Retina (tissue), 1 donor: ENCODE measurements around the gene GLOD5.
A peak's percentile ranks its signal among the peaks of the same experiment; 100 is the strongest.

Experiments used
- DNase-seq: peaks from one replicate; pipeline ENCODE4 v3.0.0-alpha.2; 2016

The GLOD5 gene

DNA sequence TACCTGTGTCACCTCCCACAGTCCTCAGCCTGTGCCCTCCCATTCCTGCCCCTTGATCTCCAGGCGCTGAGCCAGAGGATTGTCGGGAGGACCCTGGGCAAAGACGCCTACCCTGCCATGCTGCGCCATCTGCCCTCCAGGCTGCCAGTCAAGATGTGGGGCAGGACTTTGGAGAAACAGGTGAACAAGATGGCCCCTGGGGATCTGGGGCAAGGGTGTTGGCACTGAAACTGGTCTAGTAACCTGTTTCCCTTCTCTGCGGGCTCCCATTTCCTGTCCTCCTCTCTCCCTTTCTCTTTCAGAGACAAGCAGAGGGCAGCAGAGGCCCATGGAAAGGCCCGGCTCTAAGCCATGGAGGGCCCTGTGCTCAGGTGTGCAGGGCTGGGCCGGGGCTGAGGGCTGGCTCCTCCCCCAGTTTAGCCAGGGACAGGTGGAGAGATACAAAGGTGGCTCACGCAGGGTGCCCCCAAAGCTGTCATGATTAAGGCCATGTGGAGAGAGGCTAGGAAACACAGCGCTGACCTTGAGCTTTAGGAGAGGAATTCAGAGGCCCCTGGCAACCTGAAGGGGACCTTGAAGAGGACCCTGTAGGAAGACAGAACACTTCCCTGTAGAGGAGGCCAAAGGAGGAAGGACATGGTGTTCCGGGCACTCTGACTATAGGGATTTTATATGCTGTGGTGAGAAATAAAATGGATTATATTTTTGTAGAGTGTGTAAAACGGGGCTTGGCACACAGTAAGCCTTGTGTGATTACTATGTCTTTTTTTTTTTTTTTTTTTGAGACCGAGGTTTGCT lies at the start of gene GLOD5:
Gene GLOD5 (plus strand): TSS at position 74 of the 798 bp plus-strand sequence. CDS start 44 bp downstream, at position 118.
- DNase-seq, result peak; percentile 6

- no peak for DNase-seq
Measured at GRCh38 chrX:48711929-48712505, 49.5 kb upstream of the GLOD5 start.

DNA sequence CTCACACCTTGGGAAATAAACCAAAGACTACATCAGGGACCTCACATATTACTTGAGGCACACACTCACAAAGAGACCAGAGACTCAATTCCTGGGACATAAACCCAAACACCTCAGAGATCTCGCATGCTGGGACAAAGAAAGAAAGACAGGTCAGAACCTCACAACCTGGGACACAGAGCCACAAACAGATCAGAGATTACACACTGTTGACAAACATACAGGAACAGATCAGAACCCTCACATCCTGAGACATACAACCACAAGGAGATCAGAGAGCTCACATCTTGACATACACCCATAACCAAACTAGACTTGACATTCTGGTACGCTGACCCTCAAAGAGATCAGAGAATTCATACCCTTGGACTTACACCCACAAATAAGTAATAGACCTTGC lies 47.7 kb upstream of the GLOD5 start:
- no peak for DNase-seq

DNA sequence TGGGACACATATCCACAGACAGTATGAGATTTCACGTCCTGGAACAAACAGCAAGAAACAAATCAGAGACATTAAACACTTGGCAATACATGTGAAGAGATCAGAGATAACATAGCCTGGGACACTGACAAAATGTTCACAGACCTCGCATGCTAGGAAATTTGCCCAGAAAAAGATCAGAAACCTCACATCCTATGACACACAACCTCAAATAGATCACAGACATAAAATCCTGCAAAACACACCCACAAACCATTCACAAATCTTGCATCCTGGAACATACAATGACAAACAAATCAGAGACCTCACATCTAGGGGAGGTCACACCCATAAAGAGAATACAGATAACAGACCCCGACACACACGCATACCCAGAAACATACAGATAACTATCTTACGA lies 47.0 kb upstream of the GLOD5 start:
- DNase-seq, result no peak

GRCh38 chrX:48715072-48715471 lies 46.5 kb upstream of the GLOD5 start:
- no peak for DNase-seq

DNA sequence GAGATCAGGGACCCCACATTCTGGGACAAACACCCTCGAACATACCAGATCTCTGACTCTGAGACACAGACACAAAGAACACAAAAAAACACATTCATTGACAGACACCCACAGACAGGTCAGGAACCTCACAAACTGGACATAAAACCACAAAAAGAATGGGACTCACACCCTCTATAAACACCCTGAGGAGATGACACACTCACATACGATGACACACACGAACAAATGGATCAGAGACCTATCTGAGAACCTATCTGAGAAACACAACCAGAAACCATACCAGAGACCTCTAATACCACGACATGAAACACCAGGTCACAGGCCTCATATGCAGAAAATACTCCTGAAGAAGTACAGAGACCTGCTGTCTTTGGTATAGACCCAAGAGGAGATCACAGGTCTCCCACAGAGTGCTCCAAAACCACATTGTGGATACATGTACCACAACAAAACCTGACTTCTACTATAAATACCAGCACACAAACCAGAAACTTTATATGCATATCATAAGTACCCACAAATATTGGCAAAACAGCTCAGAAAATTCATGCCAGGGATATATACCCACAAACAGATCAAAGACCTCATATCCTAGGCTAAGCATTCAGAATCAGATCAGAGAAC lies 45.6 kb upstream of the GLOD5 start:
- DNase-seq, result no peak

DNA sequence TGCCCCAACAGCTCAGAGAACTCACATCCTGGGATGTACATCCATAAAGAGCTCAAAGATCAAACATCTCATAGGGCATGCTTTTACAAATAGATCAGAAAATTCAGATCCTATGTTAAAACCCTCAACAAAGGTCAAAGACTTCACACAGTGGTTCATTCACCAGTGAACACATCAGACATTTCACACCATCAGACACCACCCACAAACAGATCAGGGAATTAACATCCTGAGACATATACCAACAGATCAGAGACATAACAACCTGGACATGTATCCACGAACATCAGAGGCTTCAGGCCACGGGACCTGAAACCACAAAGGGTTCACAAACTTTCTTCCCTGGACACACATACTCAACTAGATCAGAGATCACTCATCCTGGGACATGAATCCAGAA lies 41.6 kb upstream of the GLOD5 start:
- no peak for DNase-seq

- DNase-seq, result no peak
Measured at GRCh38 chrX:48720577-48721250, 40.8 kb upstream of the GLOD5 start.

- DNase-seq, result no peak
Measured at GRCh38 chrX:48721916-48722315, 39.6 kb upstream of the GLOD5 start.

DNA sequence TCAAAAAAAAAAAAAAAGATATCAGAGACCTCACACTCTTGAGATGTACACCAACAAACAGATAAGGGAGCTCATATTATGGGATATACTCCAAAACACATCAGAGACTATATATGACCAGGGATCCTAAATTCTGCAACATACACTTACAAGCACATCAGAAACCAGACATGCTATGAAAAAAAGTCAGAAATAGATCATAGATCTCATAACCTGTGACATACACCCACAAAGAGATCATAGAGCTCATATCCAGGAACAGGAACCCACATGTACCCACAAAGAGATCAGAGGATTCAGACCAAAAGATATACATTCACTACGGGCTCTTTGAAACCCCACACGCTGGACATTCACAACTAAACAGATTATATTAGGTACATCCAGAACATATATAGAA lies 35.0 kb upstream of the GLOD5 start:
- no peak for DNase-seq

DNA sequence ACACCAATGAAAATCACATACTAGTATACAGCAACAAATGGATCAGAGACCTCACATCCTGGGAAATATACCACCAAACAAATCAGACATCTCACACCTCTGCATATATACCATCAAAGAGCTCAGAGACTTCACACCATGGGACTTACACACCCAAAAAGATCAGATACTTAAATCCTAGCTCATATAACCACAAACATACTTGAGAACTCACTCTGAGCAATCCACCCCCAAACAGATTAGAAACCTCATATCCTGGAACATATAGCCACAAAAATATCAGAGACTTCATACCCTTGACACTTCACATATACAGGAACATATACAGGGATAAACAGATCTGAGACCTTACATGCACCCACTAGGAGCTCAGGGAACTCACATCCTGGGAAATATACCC lies 32.9 kb upstream of the GLOD5 start:
- no peak for DNase-seq

DNA sequence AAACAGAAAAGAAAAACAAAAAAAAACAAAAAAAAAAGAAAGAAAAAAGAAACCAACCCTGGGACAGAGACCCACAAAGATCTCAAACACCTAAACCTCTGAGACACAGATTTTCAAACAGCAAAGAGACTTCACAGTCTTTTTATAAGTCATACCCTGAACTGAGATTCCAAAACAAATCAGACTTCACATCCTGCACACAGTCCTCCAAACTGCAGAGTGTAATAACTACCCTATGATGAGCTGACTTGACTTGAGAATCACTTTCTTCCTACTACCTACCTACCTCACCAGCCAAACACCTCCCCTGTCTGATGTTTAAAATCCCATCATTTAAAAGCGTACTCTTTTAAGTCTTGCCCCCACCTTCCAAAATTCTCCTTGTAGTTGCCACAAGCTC lies 25.2 kb upstream of the GLOD5 start:
- DNase-seq, result no peak

DNA sequence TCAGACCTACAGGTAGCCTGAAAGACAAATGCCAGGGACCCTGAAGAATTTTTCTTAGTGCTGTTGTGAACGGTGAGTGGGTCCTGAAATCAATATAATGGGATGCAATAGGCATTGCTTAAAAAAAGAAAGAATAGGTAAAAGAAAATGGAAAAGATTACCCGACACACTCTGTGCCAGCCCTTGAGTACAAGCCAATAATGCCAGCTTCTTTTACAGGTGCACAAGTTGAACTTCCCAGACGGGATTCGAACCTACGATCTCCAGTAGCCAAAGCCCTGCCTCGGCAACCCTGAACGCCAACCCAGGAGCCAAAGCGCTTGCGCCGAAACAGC lies 24.7 kb upstream of the GLOD5 start:
- DNase-seq, result no peak

GRCh38 chrX:48737213-48737938 lies 24.2 kb upstream of the GLOD5 start:
- peak; percentile 96 for DNase-seq

DNA sequence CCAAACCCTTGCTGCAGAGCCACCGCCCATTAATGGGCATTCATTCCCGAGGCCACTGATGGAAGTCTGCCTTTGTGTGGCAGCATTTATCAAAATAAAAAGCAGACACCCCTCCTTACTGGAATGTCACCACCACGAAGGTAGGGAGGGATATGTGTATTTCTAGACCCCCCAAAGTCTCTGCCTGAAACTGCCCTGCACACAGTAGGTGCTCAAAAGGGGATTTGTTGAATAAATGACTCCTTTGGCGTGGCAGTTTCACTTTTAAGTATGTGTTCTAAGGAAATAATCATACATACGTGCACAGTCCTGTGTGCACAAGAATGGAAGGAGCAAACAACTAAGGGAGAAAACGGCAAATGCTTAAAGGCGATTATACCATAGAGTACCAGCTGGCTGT lies 23.6 kb upstream of the GLOD5 start:
- no peak for DNase-seq

DNA sequence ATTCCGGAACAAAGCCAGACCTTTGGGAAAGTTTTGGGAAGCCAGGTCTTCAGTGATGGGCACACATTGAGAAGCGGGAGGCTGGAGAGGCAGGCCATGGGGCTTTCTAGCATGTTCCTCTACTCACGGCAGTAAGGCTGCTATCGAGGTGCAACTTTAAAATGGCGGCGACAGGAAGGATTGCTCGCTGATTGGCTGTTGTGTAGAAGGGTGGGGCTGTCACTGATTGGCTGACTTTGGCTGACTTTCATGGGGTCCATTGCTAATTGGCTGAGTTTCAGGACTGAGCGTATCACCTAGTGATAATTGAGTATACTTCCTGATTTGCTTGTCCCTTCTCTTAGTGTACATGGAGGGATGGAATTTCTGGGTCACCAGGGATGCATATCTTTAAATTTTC lies 19.7 kb upstream of the GLOD5 start:
- DNase-seq, result no peak

GRCh38 chrX:48745222-48745621 lies 16.3 kb upstream of the GLOD5 start:
- DNase-seq, result no peak

- DNase-seq, result no peak
Measured at GRCh38 chrX:48747415-48748016, 14.0 kb upstream of the GLOD5 start.

DNA sequence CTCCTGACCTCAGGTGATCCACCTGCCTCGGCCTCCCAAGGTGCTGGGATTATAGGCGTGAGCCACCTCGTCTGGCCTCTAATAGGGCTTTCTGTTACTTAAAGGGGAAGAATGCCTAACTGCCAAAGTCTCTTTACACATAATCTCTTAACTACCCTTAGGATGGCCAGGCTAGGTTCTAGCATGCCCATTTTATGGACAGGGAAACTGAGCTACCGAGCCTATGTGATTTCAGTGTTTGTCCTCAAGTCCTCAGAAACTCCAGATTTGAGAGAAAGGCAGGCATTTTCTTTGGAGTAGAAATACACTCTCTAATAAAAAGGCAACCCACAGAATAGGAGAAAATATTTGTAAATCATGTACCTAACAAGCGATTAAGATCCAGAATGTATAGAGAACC lies 12.4 kb upstream of the GLOD5 start:
- no peak for DNase-seq

- DNase-seq, result no peak
Measured at GRCh38 chrX:48751343-48751742, 10.2 kb upstream of the GLOD5 start.

DNA sequence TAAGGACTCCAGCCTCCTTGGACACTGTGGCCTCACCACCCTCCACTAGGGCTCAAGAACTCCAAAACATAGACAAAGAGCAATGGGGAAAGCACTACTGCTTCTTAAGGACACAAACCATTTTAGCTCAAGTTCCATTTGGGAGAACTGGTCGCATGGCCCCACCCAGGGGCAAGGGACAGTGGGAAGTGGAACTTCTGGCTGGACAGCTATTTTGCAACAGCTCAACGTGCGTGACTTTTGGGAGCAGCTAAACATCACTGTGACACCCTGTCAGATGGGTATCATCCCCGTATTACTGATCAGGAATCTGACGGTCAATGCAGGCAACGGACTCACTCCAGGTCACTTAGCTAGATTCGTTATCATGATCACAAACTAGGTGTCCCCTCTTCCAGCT lies 9.0 kb upstream of the GLOD5 start:
- DNase-seq, result no peak

DNA sequence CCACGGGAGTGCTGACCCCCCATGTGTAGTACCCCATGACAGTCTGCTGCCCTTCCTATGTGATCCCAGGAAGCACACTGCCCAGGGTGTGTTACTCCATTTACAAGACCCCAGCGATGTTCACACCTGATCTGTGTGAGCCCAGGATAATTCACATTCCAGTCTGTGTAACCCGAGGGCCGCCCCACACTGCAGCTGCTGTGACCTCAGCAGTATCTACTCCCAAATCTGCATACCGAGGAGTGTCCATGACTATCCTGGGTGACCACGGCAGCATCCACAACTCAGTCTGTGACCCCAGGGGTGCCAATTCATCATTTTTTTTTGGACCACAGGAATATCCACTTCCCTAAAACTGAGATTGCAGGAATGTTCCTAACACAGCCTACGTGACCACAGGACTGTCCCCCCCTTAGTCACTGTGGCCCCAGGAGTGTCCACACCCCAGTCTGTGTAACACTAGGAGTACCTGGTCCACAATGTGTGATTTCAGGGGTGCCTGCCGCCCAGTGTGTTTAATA lies 7.8 kb upstream of the GLOD5 start:
- no peak for DNase-seq

- DNase-seq, result no peak
Measured at GRCh38 chrX:48754238-48754637, 7.3 kb upstream of the GLOD5 start.
